Fibroblast of lung (primary cell): ENCODE results near the gene NKPD1. TPM values are rescaled to one million over a fixed set of nuclear protein-coding genes. Genes with fewer than 3 reads are reported as not detected.
A peak's percentile ranks its signal among the peaks of the same experiment; 100 is the strongest.

Source experiments
- DNase-seq, 2 donors: peaks; one replicate each; pipeline versions ENCODE4 v3.0.0 to v3.0.0-alpha.2; 2010; ENCODE audit warnings: low read depth in 2 of 2
- H2AFZ ChIP-seq: 2 replicates; pipeline ENCODE4 v1.5.1; 2012; ENCODE audit warnings: low read length, control low read depth, inconsistent platforms
- H3K27ac ChIP-seq: 2 replicates; pipeline ENCODE4 v1.5.1; 2011; ENCODE audit warnings: low read length, control low read depth; ENCODE audit not compliant: insufficient read depth
- H3K27me3 ChIP-seq: 2 replicates; pipeline ENCODE4 v1.5.1; 2011; ENCODE audit warnings: mild to moderate bottlenecking, low read length; ENCODE audit not compliant: control insufficient read depth, insufficient read depth
- H3K36me3 ChIP-seq: 2 replicates; pipeline ENCODE4 v1.5.1; 2011; ENCODE audit warnings: low read length; ENCODE audit not compliant: control insufficient read depth, insufficient read depth
- H3K4me1 ChIP-seq: 2 replicates; pipeline ENCODE4 v1.5.1; 2011; ENCODE audit warnings: low read length; ENCODE audit not compliant: control insufficient read depth, insufficient read depth; ENCODE audit errors: extremely low read depth
- H3K4me2 ChIP-seq: 2 replicates; pipeline ENCODE4 v1.5.1; 2011; ENCODE audit warnings: low read length, control low read depth; ENCODE audit not compliant: insufficient read depth; ENCODE audit errors: extremely low read depth
- H3K4me3 ChIP-seq, 4 experiments: fragments of 200-600 bp in 1 of 4; sonication (generic) in 1 of 4; replicated peaks in 1 of 4; 2 replicates each; pipeline ENCODE4 v1.5.1; 2011 to 2016; ENCODE audit warnings: low read length in 4 of 4, low read depth in 3 of 4, mild to moderate bottlenecking in 3 of 4, control low read depth in 2 of 4, inconsistent platforms in 1 of 4, mixed read lengths in 1 of 4; ENCODE audit not compliant: insufficient read depth in 1 of 4; ENCODE audit errors: control extremely low read depth in 1 of 4
- H3K79me2 ChIP-seq: 2 replicates; pipeline ENCODE4 v1.5.1; 2012; ENCODE audit warnings: mild to moderate bottlenecking, low read length, inconsistent platforms; ENCODE audit not compliant: control insufficient read depth, insufficient read depth
- H3K9ac ChIP-seq: 2 replicates; pipeline ENCODE4 v1.5.1; 2011; ENCODE audit warnings: mild to moderate bottlenecking, low read length, control low read depth; ENCODE audit not compliant: insufficient read depth
- H3K9me3 ChIP-seq: 2 replicates; pipeline ENCODE4 v1.5.1; 2012; ENCODE audit warnings: low read depth, low read length; ENCODE audit not compliant: control insufficient read depth, insufficient read depth
- H4K20me1 ChIP-seq: 2 replicates; pipeline ENCODE4 v1.5.1; 2011; ENCODE audit warnings: low read length; ENCODE audit not compliant: control insufficient read depth, insufficient read depth; ENCODE audit errors: extremely low read depth
- CTCF ChIP-seq, 2 donors: IDR thresholded peaks in 1 of 2; conservative IDR thresholded peaks in 1 of 2; 1 replicate in 1 of 2; 2 replicates in 1 of 2; pipeline ENCODE4 v1.5.1; 2011 to 2012; ENCODE audit warnings: low read length in 2 of 2, control low read depth in 1 of 2, inconsistent platforms in 1 of 2, low read depth in 1 of 2, mild to moderate bottlenecking in 1 of 2
- EZH2 ChIP-seq: IDR thresholded peaks from 2 replicates; pipeline ENCODE4 v1.5.1; 2012; ENCODE audit warnings: low read length, control low read depth, mild to moderate bottlenecking; ENCODE audit errors: missing control alignments
- polyA plus RNA-seq, 2 donors: library from polyadenylated mRNA; depleted of rRNA in 1 of 2; stranded (reverse) in 1 of 2; unstranded in 1 of 2; fragments of >200 nt; gene quantifications; 2 replicates each; pipeline ENCODE4 v1.2.1, GENCODE V29; 2011 to 2012; ENCODE audit warnings: missing spikeins in 1 of 2
- total RNA-seq: library from RNA; depleted of rRNA; stranded (reverse); fragments of >200 nt; gene quantifications from 2 replicates; pipeline ENCODE4 v1.2.1, GENCODE V29; 2014

Gene NKPD1
- total and polyA plus RNA-seq, 2 donors (not counting 1 experiment from before 2014, with no cell fraction given) = 0.17 TPM; not detected in 1

DNA sequence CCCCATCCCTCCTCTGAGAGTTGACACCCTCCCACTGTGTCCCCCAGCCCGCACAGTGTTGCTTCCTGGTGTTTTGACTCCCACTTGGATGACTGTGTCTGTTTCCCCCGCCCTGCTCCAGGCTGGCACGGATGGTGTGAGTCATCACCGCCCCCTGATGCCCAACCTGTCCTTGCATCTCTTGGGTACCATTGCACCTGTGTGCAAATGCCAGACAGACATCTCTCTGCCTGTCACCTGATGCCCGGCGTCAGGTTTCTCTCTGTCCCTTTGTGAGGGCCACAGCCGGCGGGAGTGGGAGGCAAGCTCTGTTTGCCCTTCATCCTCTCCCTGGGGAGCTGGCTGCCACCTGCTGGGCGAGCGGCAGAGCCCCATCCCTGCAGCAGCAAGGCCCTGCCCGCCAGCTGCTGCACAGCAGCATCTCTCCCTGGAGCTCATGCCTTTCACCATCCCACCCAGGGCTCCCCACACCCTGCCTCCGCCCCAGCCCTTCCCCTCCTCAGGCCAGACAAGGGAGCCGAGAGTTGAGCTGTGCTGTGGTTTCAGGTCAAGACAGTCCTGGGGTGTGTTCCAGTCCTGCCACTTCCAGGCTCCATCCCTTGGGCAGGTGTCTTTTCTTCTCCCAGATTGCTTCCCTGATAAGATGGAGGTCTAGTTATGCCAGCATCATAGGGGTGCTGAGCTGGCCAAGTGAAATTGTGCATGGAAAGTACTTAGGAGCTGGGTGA lies 29.7 kb downstream of the NKPD1 start:
- Histone ChIP-seq H3K9me3 (no peaks in the 10 kb centered on the region), H4K20me1 (no peaks in the 10 kb centered on the region), H3K4me3 (no peak overlapping the region), H3K36me3 (peaks cover 3% of the 10 kb centered on the region), H3K4me1 (no peaks in the 10 kb centered on the region), H2AFZ (no peak overlapping the region), H3K4me2 (no peak overlapping the region), H3K27me3 (no peaks in the 10 kb centered on the region), H3K27ac (no peak overlapping the region), H3K9ac (no peak overlapping the region), H3K79me2 (peaks cover 23% of the 10 kb centered on the region)
- TF ChIP-seq EZH2 (no peak), CTCF (conservative IDR thresholded peaks at IDR 0.05 in 1 of 2, IDR thresholded peaks at IDR 0.05 in 1 of 2; ENCODE audit: low read depth in 1 of 2, low read length in 2 of 2) (no peak)
- peak in 1 of 2 donors; percentile 24 for DNase-seq

GRCh38 chr19:45130236-45130635 lies 30.5 kb downstream of the NKPD1 start:
- H4K20me1 ChIP-seq = no peaks in the 10 kb centered on the region
- H3K79me2 ChIP-seq = peaks cover 29% of the 10 kb centered on the region

DNA sequence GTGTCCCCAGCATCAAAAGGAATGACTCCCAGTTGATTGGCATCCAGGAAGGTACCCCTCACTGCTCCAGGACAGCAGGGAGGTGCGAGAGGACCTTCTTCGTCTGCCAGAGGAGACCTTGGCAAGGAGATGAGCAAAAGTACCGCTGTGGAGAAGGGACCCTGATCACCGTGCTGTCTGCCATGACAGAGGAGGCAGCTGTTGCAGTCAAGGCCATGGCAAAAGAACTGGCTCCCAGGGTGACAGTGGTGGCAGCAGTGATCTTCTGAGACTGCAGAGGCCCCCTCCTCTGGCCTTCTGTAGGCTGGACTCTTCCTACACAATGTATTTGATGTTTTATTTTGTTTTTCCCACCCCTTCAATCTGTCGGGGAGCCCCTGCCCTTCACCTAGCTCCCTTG lies 32.0 kb downstream of the NKPD1 start:
- Histone ChIP-seq H3K27ac (no peak overlapping the region), H4K20me1 (no peaks in the 10 kb centered on the region), H3K27me3 (no peaks in the 10 kb centered on the region), H3K4me2 (no peak overlapping the region), H3K9me3 (no peaks in the 10 kb centered on the region), H3K9ac (no peak overlapping the region), H3K79me2 (peaks cover 34% of the 10 kb centered on the region), H3K4me3 (no peak overlapping the region), H2AFZ (no peak overlapping the region), H3K4me1 (no peaks in the 10 kb centered on the region), H3K36me3 (peaks cover 3% of the 10 kb centered on the region)
- TF ChIP-seq CTCF (conservative IDR thresholded peaks at IDR 0.05 in 1 of 2, IDR thresholded peaks at IDR 0.05 in 1 of 2; ENCODE audit: low read depth in 1 of 2, low read length in 2 of 2) = no peak
- TF ChIP-seq EZH2 = no peak
- no peak for DNase-seq

More at GRCh38 chr19:45130236-45130635, 30.5 kb downstream of the NKPD1 start:
- H3K9me3 ChIP-seq = no peaks in the 10 kb centered on the region
- DNase-seq = no peak
- no peak overlapping the region for H3K4me3 ChIP-seq
- H3K27me3 ChIP-seq = no peaks in the 10 kb centered on the region
- H3K36me3 ChIP-seq = peaks cover 3% of the 10 kb centered on the region
- H3K4me1 ChIP-seq = no peaks in the 10 kb centered on the region
- H3K27ac ChIP-seq = no peak overlapping the region
- H2AFZ ChIP-seq = no peak overlapping the region
- no peak overlapping the region for H3K4me2 ChIP-seq
- H3K9ac ChIP-seq = no peak overlapping the region
- no peak for TF ChIP-seq CTCF (conservative IDR thresholded peaks at IDR 0.05 in 1 of 2, IDR thresholded peaks at IDR 0.05 in 1 of 2; ENCODE audit: low read depth in 1 of 2, low read length in 2 of 2)
